Measurements from ENCODE around the gene LYRM1.
A peak's percentile ranks its signal among the peaks of the same experiment; 100 is the strongest.

The LYRM1 gene

DNA sequence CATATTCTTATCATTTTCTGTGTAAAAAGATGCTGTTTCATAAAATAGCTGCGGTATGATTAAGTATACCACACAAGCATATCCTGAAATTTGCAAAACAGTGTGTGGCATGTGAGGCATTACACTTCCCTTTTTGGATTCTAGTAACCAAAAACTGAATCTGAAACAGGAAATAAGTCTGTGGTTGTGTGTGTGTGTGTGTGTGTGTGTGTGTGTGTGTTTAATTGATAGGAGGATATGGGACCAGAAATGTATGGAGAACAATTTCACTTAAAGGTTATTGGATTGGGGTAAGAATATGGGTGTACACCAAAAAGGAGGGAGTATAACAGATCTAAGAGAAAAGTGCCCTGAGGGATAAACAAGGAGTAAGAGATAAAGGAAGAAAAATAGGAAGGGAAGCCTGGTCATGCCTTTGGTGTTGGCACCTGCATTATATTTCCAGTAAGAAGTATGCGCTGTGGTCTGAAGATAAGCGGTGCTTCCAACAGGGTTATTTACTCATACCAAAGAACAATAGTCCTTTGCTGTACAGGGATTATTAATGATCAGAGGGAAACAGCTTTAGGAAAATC, 4.0 kb downstream of the LYRM1 start:
- no peak overlapping the region for H3K4me3 ChIP-seq (replicated peaks; ENCODE audit: low read depth, low read length)
- TF ChIP-seq, protein P1, sequence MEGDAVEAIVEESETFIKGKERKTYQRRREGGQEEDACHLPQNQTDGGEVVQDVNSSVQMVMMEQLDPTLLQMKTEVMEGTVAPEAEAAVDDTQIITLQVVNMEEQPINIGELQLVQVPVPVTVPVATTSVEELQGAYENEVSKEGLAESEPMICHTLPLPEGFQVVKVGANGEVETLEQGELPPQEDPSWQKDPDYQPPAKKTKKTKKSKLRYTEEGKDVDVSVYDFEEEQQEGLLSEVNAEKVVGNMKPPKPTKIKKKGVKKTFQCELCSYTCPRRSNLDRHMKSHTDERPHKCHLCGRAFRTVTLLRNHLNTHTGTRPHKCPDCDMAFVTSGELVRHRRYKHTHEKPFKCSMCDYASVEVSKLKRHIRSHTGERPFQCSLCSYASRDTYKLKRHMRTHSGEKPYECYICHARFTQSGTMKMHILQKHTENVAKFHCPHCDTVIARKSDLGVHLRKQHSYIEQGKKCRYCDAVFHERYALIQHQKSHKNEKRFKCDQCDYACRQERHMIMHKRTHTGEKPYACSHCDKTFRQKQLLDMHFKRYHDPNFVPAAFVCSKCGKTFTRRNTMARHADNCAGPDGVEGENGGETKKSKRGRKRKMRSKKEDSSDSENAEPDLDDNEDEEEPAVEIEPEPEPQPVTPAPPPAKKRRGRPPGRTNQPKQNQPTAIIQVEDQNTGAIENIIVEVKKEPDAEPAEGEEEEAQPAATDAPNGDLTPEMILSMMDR (IDR thresholded peaks at IDR 0.05; ENCODE audit: low read depth, low read length, missing control alignments), result no peak
- DNase-seq (ENCODE audit: extremely low read depth, low read depth), result no peak

GRCh38 chr16:20905576-20905975, 5.0 kb downstream of the LYRM1 start:
- no peak overlapping the region; the same call in 1 of the 2 replicates for H3K4me3 ChIP-seq (replicated peaks; ENCODE audit: low read depth, low read length)
- no peak for DNase-seq (ENCODE audit: extremely low read depth, low read depth)
- TF ChIP-seq, protein P1 (IDR thresholded peaks at IDR 0.05; ENCODE audit: low read depth, low read length, missing control alignments), result no peak

- peak; percentile 84 for DNase-seq (ENCODE audit: extremely low read depth, low read depth)
- TF ChIP-seq, protein P1 (IDR thresholded peaks at IDR 0.05; ENCODE audit: low read depth, low read length, missing control alignments), result no peak
- peak overlapping the region; percentile 4; the same call in 1 of the 2 replicates for H3K4me3 ChIP-seq (replicated peaks; ENCODE audit: low read depth, low read length)
Observed at GRCh38 chr16:20906341-20907255, 6.0 kb downstream of the LYRM1 start.

DNA sequence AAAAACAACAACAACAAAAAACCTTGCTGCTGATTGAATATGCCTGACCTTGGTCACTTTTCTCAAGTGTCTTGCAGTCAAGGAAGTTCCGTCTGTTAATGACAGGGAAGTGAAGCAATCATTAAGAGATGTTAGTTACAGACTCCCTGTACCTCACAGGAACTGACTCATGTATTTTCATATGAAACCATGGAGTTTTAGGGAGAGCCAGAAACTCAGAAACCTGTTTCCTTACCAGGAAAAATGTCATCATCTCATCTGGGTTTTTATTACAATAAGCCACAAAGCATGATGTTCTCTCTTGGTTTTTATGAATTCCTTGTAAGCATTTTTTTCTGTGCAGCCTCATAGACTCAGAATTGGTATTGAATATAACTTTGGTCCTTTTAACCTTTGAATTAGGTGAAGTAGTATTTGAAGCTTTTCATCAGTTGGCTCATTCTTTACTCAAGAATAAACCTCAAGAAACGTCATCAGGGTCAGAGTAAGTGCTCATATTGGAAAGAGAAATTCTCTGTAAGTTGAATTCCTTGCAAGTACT, 10.3 kb downstream of the LYRM1 start:
- no peak overlapping the region for H3K4me3 ChIP-seq (replicated peaks; ENCODE audit: low read depth, low read length)
- no peak for DNase-seq (ENCODE audit: extremely low read depth, low read depth)

DNA sequence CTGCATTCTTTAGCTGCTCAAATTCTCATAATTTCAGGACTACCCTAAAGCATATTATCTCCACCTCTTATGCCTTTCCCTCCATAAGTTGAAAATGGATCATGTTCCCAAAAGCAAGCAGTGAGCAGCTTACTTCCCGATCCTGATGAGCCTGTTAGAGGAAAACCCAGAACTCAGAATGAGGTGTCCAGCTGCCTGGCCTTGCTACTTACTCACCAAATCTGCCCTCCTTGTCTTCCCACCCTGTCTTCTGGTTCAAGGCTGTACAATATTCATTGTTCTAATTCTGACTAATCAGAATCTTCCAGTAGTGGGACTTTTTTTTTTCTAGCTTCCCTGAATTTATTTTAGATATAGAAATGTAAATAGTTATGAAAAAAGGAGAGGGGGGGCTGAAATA, 10.8 kb downstream of the LYRM1 start:
- DNase-seq (ENCODE audit: extremely low read depth, low read depth), result no peak
- no peak overlapping the region for H3K4me3 ChIP-seq (replicated peaks; ENCODE audit: low read depth, low read length)
- TF ChIP-seq, protein P1 (IDR thresholded peaks at IDR 0.05; ENCODE audit: low read depth, low read length, missing control alignments), result no peak

More for the DNA sequence above, 10.3 kb downstream of the LYRM1 start:
- TF ChIP-seq, protein P1 (IDR thresholded peaks at IDR 0.05; ENCODE audit: low read depth, low read length, missing control alignments), result no peak

GRCh38 chr16:20916289-20916688, 15.7 kb downstream of the LYRM1 start:
- H3K4me3 ChIP-seq (replicated peaks; ENCODE audit: low read depth, low read length), result no peak overlapping the region
- TF ChIP-seq, protein P1 (IDR thresholded peaks at IDR 0.05; ENCODE audit: low read depth, low read length, missing control alignments), result no peak
- no peak for DNase-seq (ENCODE audit: extremely low read depth, low read depth)

All from HFF-Myc (cell line).